ENCODE results near the gene HSF2BP. TPM values are rescaled to one million over a fixed set of nuclear protein-coding genes. Genes with fewer than 3 reads are reported as not detected.

HSF2BP gene
- polyA plus RNA-seq, 1 donor from 2014 or later = 0.89 TPM

GRCh38 chr21:43697758-43698643 lies 38.7 kb upstream of the HSF2BP start:
- Histone ChIP-seq H3K36me3 (ENCODE audit: insufficient read depth, low read length) (no peaks in the 10 kb centered on the region), H3K27me3 (ENCODE audit: insufficient read depth, low read depth, low read length) (no peaks in the 10 kb centered on the region), H3K79me2 (replicated peaks; ENCODE audit: insufficient read depth, low read length) (no peaks in the 10 kb centered on the region), H4K20me1 (ENCODE audit: insufficient read depth) (no peaks in the 10 kb centered on the region), H3K4me3 (ENCODE audit: low read length) (no peak overlapping the region), H3K4me2 (ENCODE audit: low read length) (no peak overlapping the region), H3F3A (ENCODE audit: insufficient read depth, low read length, poor library complexity, severe bottlenecking) (no peaks in the 10 kb centered on the region), H3K27ac (ENCODE audit: low read length) (no peak overlapping the region), H3K9ac (ENCODE audit: low read length) (no peak overlapping the region), H2AFZ (ENCODE audit: low read depth, low read length) (no peak overlapping the region), H3K9me3 (ENCODE audit: low read length) (no peaks in the 10 kb centered on the region), H3K9me2 (ENCODE audit: insufficient read depth, low read length) (no peaks in the 10 kb centered on the region)
- TF ChIP-seq REST (IDR thresholded peaks at IDR 0.05; ENCODE audit: borderline replicate concordance) = no peak
- TF ChIP-seq TAF1 (IDR thresholded peaks at IDR 0.05; ENCODE audit: low read depth) = no peak
- no peak for TF ChIP-seq SMC3 (conservative IDR thresholded peaks at IDR 0.05; ENCODE audit: poor library complexity)
- no peak for TF ChIP-seq CTCF (IDR thresholded peaks at IDR 0.05; ENCODE audit: poor library complexity, severe bottlenecking)
- no peak for TF ChIP-seq EP300 (conservative IDR thresholded peaks at IDR 0.05; ENCODE audit: poor library complexity, severe bottlenecking)

- Histone ChIP-seq H3K9me2 (ENCODE audit: insufficient read depth, low read length) (no peaks in the 10 kb centered on the region), H3K4me3 (ENCODE audit: low read length) (no peak overlapping the region), H3K9ac (ENCODE audit: low read length) (no peak overlapping the region), H2AFZ (ENCODE audit: low read depth, low read length) (no peak overlapping the region), H3K27me3 (ENCODE audit: insufficient read depth, low read depth, low read length) (no peaks in the 10 kb centered on the region), H3K27ac (ENCODE audit: low read length) (no peak overlapping the region), H3K79me2 (replicated peaks; ENCODE audit: insufficient read depth, low read length) (no peaks in the 10 kb centered on the region), H3K4me2 (ENCODE audit: low read length) (no peak overlapping the region), H3F3A (ENCODE audit: insufficient read depth, low read length, poor library complexity, severe bottlenecking) (no peaks in the 10 kb centered on the region), H4K20me1 (ENCODE audit: insufficient read depth) (no peaks in the 10 kb centered on the region), H3K36me3 (ENCODE audit: insufficient read depth, low read length) (no peaks in the 10 kb centered on the region), H3K9me3 (ENCODE audit: low read length) (no peaks in the 10 kb centered on the region)
- TF ChIP-seq POLR2AphosphoS5 (IDR thresholded peaks at IDR 0.05) (no peak), MXI1 (conservative IDR thresholded peaks at IDR 0.05; ENCODE audit: poor library complexity, severe bottlenecking) (no peak), SMC3 (conservative IDR thresholded peaks at IDR 0.05; ENCODE audit: poor library complexity) (no peak), REST (IDR thresholded peaks at IDR 0.05; ENCODE audit: borderline replicate concordance) (no peak), EP300 (conservative IDR thresholded peaks at IDR 0.05; ENCODE audit: poor library complexity, severe bottlenecking) (no peak), CTCF (IDR thresholded peaks at IDR 0.05; ENCODE audit: poor library complexity, severe bottlenecking) (no peak), RAD21 (conservative IDR thresholded peaks at IDR 0.05) (no peak), TAF1 (IDR thresholded peaks at IDR 0.05; ENCODE audit: low read depth) (no peak), EZH2 (IDR thresholded peaks at IDR 0.05; ENCODE audit: borderline replicate concordance, insufficient read depth, low read length, poor library complexity, severe bottlenecking) (no peak)
Measured at GRCh38 chr21:43696214-43696613, 36.9 kb upstream of the HSF2BP start.
